HepG2 (cell line): ENCODE measurements around the gene FAM174B. TPM values are rescaled to one million over a fixed set of nuclear protein-coding genes. Genes with fewer than 3 reads are reported as not detected.

Experiments used
- CBFB ChIP-seq: sonication (generic); formaldehyde crosslinking; IDR thresholded peaks from 2 replicates; pipeline ENCODE4 v1.4.0; 2020; ENCODE audit warnings: missing genetic modification reagents
- IKZF4 ChIP-seq: sonication (generic); formaldehyde crosslinking; IDR thresholded peaks from 2 replicates; pipeline ENCODE4 v1.5.1; 2020; ENCODE audit warnings: borderline replicate concordance, mild to moderate bottlenecking, low read depth, missing genetic modification reagents; ENCODE audit errors: not compliant biosample characterization
- KMT2B ChIP-seq: IDR thresholded peaks from 2 replicates; pipeline ENCODE4 v1.6.1; 2016; ENCODE audit warnings: missing genetic modification reagents, missing compliant biosample characterization
- NCOA5 ChIP-seq: sonication (generic); formaldehyde crosslinking; IDR thresholded peaks from 2 replicates; pipeline ENCODE4 v1.4.0; 2020; ENCODE audit warnings: missing genetic modification reagents
- ONECUT2 ChIP-seq: sonication (generic); formaldehyde crosslinking; IDR thresholded peaks from 2 replicates; pipeline ENCODE4 v1.4.0; 2020; ENCODE audit warnings: missing genetic modification reagents
- RFXANK ChIP-seq: IDR thresholded peaks from 2 replicates; pipeline ENCODE4 v1.6.1; 2016
- SALL1 ChIP-seq: sonication (generic); formaldehyde crosslinking; IDR thresholded peaks from 2 replicates; pipeline ENCODE4 v1.8.0; 2022; ENCODE audit warnings: mild to moderate bottlenecking, missing genetic modification reagents
- ZFP41 ChIP-seq: sonication (generic); formaldehyde crosslinking; IDR thresholded peaks from 2 replicates; pipeline ENCODE4 v1.4.0; 2020; ENCODE audit warnings: mild to moderate bottlenecking, missing genetic modification reagents, borderline replicate concordance
- ZNF296 ChIP-seq: sonication (generic); formaldehyde crosslinking; conservative IDR thresholded peaks from 2 replicates; pipeline ENCODE4 v1.5.0; 2020; ENCODE audit warnings: mild to moderate bottlenecking, missing genetic modification reagents
- ZNF674 ChIP-seq: sonication (generic); formaldehyde crosslinking; IDR thresholded peaks from 2 replicates; pipeline ENCODE4 v1.5.0; 2020; ENCODE audit warnings: low read depth, mild to moderate bottlenecking, missing genetic modification reagents
- ZNF776 ChIP-seq: sonication (generic); formaldehyde crosslinking; IDR thresholded peaks from 2 replicates; pipeline ENCODE4 v1.4.0; 2020; ENCODE audit warnings: mild to moderate bottlenecking, missing genetic modification reagents
- polyA plus RNA-seq, 8 experiments: library from polyadenylated mRNA; depleted of rRNA in 3 of 8; stranded (reverse) in 7 of 8; unstranded in 1 of 8; fragments of >200 nt; fragmentation: Illumina TruSeq in 4 of 8; extraction: Trizol in 4 of 8; gene quantifications; 2 replicates each; pipeline versions ENCODE4 v1.2.1 to v1.2.3, GENCODE V29; 2011 to 2016; ENCODE audit warnings: low read depth in 4 of 8, missing spikeins in 1 of 8, mixed read lengths in 1 of 8; ENCODE audit not compliant: insufficient read depth in 1 of 8
- total RNA-seq, 5 experiments: library from RNA; depleted of rRNA; stranded (reverse); fragments of >200 nt; fragmentation: Illumina TruSeq; extraction: Trizol; gene quantifications; 2 replicates each; pipeline ENCODE4 v1.2.3, GENCODE V29; 2016; ENCODE audit warnings: low read depth in 1 of 5
- TF ChIP-seq, protein P1 (sequence below): sonication (generic); formaldehyde crosslinking; IDR thresholded peaks from 2 replicates; pipeline ENCODE4 v1.4.0; 2020; ENCODE audit warnings: missing genetic modification reagents, borderline replicate concordance
- TF ChIP-seq, protein P2 (sequence below): fragments of 450-650 bp; IDR thresholded peaks from 2 replicates; pipeline ENCODE4 v1.6.1; 2016
- TF ChIP-seq, protein P3 (sequence below): sonication (generic); formaldehyde crosslinking; IDR thresholded peaks from 2 replicates; pipeline ENCODE4; 2020; ENCODE audit warnings: missing genetic modification reagents, mild to moderate bottlenecking, borderline replicate concordance
- TF ChIP-seq, protein P4 (sequence below): sonication (generic); formaldehyde crosslinking; IDR thresholded peaks from 2 replicates; pipeline ENCODE4 v1.4.0; 2020; ENCODE audit warnings: missing genetic modification reagents, borderline replicate concordance

FAM174B gene
- total and polyA plus RNA-seq, 2 of the 13 experiments (the other 11 are each of a cell fraction or from before 2014, with no cell fraction given) = 0.90 to 2.1 TPM

DNA sequence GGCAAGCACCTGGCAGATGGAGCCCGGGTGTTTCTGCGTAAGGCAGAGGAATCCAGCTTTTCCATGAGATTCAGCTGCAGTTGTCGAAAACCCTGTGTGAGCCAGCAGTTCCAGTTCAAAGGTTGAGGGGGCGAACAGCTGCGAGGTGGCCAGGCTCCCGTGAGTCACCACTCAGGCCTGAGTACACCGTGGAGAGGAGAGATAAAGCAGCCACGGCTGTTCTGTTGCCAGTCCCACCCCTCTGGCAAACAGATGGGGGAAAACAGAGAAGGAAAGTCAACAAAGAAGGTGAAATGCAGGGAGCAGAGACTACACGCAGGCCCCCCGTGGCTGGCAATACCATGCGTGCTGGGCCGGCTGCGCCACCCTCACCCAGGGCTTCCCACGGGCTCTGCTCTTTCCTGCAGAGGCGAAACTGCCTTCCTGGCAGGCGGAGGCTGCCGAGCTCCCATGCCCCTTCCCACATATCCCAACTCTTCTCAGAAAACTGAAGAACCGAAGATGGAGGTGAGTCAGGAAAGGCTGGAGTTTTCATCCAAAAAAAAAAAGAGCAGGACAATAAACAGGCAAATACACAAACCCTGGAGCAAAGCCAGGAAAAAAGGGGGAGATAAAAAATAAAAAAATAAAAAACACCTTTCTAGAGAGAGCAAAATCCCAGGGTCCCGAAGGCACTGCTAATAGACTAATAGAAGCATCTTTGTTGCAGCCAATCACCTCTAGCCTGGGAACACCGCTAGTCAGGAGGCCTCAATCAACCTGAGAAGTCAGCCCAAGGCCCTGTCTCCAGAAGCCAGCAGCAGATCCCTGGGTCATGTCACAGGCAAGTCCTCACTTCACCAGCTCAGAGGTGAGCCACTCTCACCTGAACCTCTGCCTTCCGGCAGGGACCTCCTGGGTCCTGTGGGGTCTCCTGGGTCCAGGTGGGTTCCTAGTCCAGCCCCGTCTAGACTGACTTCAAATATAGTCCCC, 37.7 kb downstream of the FAM174B start (continued):
- TF ChIP-seq, protein P1, sequence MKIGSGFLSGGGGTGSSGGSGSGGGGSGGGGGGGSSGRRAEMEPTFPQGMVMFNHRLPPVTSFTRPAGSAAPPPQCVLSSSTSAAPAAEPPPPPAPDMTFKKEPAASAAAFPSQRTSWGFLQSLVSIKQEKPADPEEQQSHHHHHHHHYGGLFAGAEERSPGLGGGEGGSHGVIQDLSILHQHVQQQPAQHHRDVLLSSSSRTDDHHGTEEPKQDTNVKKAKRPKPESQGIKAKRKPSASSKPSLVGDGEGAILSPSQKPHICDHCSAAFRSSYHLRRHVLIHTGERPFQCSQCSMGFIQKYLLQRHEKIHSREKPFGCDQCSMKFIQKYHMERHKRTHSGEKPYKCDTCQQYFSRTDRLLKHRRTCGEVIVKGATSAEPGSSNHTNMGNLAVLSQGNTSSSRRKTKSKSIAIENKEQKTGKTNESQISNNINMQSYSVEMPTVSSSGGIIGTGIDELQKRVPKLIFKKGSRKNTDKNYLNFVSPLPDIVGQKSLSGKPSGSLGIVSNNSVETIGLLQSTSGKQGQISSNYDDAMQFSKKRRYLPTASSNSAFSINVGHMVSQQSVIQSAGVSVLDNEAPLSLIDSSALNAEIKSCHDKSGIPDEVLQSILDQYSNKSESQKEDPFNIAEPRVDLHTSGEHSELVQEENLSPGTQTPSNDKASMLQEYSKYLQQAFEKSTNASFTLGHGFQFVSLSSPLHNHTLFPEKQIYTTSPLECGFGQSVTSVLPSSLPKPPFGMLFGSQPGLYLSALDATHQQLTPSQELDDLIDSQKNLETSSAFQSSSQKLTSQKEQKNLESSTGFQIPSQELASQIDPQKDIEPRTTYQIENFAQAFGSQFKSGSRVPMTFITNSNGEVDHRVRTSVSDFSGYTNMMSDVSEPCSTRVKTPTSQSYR = peak; percentile 49; the same call in 1 of the 2 replicates
- TF ChIP-seq ZNF296 (no peak), NCOA5 (no peak), ZNF776 (CRISPR knock-in tag) (no peak), SALL1 (peak; percentile 91), IKZF4 (CRISPR knock-in tag) (no peak), CBFB (no peak), RFXANK (CRISPR knock-in tag) (no peak), ONECUT2 (CRISPR knock-in tag) (no peak), ZFP41 (CRISPR knock-in tag) (no peak), KMT2B (CRISPR knock-in tag) (no peak), ZNF674 (CRISPR knock-in tag) (no peak)
- TF ChIP-seq, protein P2, sequence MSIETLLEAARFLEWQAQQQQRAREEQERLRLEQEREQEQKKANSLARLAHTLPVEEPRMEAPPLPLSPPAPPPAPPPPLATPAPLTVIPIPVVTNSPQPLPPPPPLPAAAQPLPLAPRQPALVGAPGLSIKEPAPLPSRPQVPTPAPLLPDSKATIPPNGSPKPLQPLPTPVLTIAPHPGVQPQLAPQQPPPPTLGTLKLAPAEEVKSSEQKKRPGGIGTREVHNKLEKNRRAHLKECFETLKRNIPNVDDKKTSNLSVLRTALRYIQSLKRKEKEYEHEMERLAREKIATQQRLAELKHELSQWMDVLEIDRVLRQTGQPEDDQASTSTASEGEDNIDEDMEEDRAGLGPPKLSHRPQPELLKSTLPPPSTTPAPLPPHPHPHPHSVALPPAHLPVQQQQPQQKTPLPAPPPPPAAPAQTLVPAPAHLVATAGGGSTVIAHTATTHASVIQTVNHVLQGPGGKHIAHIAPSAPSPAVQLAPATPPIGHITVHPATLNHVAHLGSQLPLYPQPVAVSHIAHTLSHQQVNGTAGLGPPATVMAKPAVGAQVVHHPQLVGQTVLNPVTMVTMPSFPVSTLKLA = no peak
- TF ChIP-seq, protein P3, sequence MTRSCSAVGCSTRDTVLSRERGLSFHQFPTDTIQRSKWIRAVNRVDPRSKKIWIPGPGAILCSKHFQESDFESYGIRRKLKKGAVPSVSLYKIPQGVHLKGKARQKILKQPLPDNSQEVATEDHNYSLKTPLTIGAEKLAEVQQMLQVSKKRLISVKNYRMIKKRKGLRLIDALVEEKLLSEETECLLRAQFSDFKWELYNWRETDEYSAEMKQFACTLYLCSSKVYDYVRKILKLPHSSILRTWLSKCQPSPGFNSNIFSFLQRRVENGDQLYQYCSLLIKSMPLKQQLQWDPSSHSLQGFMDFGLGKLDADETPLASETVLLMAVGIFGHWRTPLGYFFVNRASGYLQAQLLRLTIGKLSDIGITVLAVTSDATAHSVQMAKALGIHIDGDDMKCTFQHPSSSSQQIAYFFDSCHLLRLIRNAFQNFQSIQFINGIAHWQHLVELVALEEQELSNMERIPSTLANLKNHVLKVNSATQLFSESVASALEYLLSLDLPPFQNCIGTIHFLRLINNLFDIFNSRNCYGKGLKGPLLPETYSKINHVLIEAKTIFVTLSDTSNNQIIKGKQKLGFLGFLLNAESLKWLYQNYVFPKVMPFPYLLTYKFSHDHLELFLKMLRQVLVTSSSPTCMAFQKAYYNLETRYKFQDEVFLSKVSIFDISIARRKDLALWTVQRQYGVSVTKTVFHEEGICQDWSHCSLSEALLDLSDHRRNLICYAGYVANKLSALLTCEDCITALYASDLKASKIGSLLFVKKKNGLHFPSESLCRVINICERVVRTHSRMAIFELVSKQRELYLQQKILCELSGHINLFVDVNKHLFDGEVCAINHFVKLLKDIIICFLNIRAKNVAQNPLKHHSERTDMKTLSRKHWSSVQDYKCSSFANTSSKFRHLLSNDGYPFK = 0 out of 2 replicates have a peak, but pooled peaks have one; percentile 29
- TF ChIP-seq, protein P4, sequence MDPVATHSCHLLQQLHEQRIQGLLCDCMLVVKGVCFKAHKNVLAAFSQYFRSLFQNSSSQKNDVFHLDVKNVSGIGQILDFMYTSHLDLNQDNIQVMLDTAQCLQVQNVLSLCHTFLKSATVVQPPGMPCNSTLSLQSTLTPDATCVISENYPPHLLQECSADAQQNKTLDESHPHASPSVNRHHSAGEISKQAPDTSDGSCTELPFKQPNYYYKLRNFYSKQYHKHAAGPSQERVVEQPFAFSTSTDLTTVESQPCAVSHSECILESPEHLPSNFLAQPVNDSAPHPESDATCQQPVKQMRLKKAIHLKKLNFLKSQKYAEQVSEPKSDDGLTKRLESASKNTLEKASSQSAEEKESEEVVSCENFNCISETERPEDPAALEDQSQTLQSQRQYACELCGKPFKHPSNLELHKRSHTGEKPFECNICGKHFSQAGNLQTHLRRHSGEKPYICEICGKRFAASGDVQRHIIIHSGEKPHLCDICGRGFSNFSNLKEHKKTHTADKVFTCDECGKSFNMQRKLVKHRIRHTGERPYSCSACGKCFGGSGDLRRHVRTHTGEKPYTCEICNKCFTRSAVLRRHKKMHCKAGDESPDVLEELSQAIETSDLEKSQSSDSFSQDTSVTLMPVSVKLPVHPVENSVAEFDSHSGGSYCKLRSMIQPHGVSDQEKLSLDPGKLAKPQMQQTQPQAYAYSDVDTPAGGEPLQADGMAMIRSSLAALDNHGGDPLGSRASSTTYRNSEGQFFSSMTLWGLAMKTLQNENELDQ (CRISPR knock-in tag) = no peak
